ENCODE data around the gene HSD3B7. TPM values are rescaled to one million over a fixed set of nuclear protein-coding genes. Genes with fewer than 3 reads are reported as not detected.
"Not testable (repeated sequence)": the region's sequence is repeated elsewhere in the genome, so short reads cannot be mapped to it uniquely, and the experiment has no call there.

HSD3B7 gene
- total RNA-seq, 1 experiment from 2014 or later, result 5.5 TPM

GRCh38 chr16:31013292-31013691, 28.3 kb downstream of the HSD3B7 start:
- Mint-ChIP-seq H3K4me1 (peaks cover 9 to 20% of the 10 kb centered on the region in 2 experiments), H3K27me3 (ENCODE audit: low read depth) (peaks cover 38% of the 10 kb centered on the region)
- not testable (repeated sequence) for H2BK120ac ChIP-seq (ENCODE audit: low read depth, low read length, poor library complexity, severe bottlenecking); DNase-seq; H4K5ac ChIP-seq (ENCODE audit: insufficient read length, low read depth, low read length); H3K27ac ChIP-seq (ENCODE audit: insufficient read length, low read depth, low read length); H3T11ph ChIP-seq (ENCODE audit: low read length); H3K9me3 ChIP-seq (ENCODE audit: control insufficient read depth, low read depth, low read length); H3K9ac ChIP-seq (ENCODE audit: extremely low read depth, insufficient read length, low read length); H3K9me3 Mint-ChIP-seq; H2AFZ ChIP-seq (ENCODE audit: low read length); H3K4ac ChIP-seq (ENCODE audit: low read depth, low read length); H3K23me2 ChIP-seq (ENCODE audit: insufficient read length, low read depth, low read length, poor library complexity, severe bottlenecking); H4K20me1 ChIP-seq (ENCODE audit: control insufficient read depth, insufficient read depth, insufficient read length); H3K18ac ChIP-seq (ENCODE audit: insufficient read length, low read depth, low read length); H3K4me1 ChIP-seq (ENCODE audit: insufficient read depth, low read length); H3K56ac ChIP-seq (ENCODE audit: insufficient read length, low read depth, low read length); H2AK5ac ChIP-seq (ENCODE audit: insufficient read length, low read length); H3K14ac ChIP-seq (ENCODE audit: insufficient read depth, low read length); H3K27ac Mint-ChIP-seq; H3K79me2 ChIP-seq (ENCODE audit: insufficient read depth, low read length); H3K27me3 ChIP-seq (ENCODE audit: insufficient read depth, low read length); H2BK20ac ChIP-seq (ENCODE audit: low read depth, low read length, poor library complexity, severe bottlenecking); H2BK15ac ChIP-seq (ENCODE audit: low read depth, low read length); H3K36me3 Mint-ChIP-seq (ENCODE audit: insufficient read depth in 1 of 3, low read depth in 3 of 3); H3K4me2 ChIP-seq (ENCODE audit: insufficient read depth, insufficient read length, low read length); H2BK12ac ChIP-seq (ENCODE audit: insufficient read length, low read depth, low read length); H3K4me3 Mint-ChIP-seq; H3K23ac ChIP-seq (ENCODE audit: insufficient read length, low read depth, low read length); H4K91ac ChIP-seq (ENCODE audit: insufficient read length, low read depth, low read length); H2BK5ac ChIP-seq (ENCODE audit: insufficient read length, low read length); H3K79me1 ChIP-seq (ENCODE audit: insufficient read depth, low read depth, low read length, poor library complexity, severe bottlenecking); H4K8ac ChIP-seq (replicated peaks; ENCODE audit: insufficient read length, low read depth, low read length)
